Thyroid gland (tissue), 4 donors: ENCODE results near the gene TUSC1.
"Not testable (repeated sequence)": the region's sequence is repeated elsewhere in the genome, so short reads cannot be mapped to it uniquely, and the experiment has no call there.

Source experiments
- POLR2A ChIP-seq, 2 donors: fragments of 450-650 bp; IDR thresholded peaks; one replicate each; pipeline ENCODE4 v1.6.1; 2017; ENCODE audit warnings: antibody characterized with exemption in 2 of 2, mild to moderate bottlenecking in 2 of 2, moderate library complexity in 1 of 2
- TF ChIP-seq, protein P1 (sequence below), 6 experiments: fragments of 200-600 bp in 3 of 6; fragments of 450-650 bp in 3 of 6; sonication (generic) in 3 of 6; IDR thresholded peaks; one replicate each; pipeline ENCODE4 v1.5.1; 2016 to 2019; ENCODE audit warnings: antibody characterized with exemption in 6 of 6, mild to moderate bottlenecking in 2 of 6, inconsistent platforms in 1 of 6, moderate library complexity in 1 of 6

DNA sequence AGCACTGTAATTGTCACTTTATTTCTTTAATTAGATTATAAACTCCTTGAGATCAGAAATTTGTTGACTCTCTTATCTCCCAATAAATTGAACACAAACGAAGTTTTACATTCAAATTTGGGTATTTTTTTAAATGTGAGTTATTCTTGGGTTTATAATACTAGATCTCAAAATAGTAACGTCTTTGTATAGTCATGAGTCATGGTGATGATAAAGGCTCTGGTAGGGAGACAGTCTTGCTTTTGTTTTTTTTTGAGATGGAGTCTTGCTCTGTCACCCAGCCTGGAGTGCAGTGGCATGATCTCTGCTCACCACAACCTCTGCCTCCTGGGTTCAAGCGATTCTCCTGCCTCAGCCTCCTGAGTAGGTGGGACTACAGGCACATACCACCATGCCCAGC, 22.7 kb upstream of the TUSC1 start:
- TF ChIP-seq, protein P1, sequence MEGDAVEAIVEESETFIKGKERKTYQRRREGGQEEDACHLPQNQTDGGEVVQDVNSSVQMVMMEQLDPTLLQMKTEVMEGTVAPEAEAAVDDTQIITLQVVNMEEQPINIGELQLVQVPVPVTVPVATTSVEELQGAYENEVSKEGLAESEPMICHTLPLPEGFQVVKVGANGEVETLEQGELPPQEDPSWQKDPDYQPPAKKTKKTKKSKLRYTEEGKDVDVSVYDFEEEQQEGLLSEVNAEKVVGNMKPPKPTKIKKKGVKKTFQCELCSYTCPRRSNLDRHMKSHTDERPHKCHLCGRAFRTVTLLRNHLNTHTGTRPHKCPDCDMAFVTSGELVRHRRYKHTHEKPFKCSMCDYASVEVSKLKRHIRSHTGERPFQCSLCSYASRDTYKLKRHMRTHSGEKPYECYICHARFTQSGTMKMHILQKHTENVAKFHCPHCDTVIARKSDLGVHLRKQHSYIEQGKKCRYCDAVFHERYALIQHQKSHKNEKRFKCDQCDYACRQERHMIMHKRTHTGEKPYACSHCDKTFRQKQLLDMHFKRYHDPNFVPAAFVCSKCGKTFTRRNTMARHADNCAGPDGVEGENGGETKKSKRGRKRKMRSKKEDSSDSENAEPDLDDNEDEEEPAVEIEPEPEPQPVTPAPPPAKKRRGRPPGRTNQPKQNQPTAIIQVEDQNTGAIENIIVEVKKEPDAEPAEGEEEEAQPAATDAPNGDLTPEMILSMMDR (IDR thresholded peaks at IDR 0.05): not testable (repeated sequence)
- not testable (repeated sequence) for TF ChIP-seq POLR2A (IDR thresholded peaks at IDR 0.05)
